ENCODE results near the gene GLRA2. TPM values are rescaled to one million over a fixed set of nuclear protein-coding genes. Genes with fewer than 3 reads are reported as not detected.
A peak's percentile ranks its signal among the peaks of the same experiment; 100 is the strongest.

Gene GLRA2
- total RNA-seq, 1 experiment from 2014 or later: not detected

DNA sequence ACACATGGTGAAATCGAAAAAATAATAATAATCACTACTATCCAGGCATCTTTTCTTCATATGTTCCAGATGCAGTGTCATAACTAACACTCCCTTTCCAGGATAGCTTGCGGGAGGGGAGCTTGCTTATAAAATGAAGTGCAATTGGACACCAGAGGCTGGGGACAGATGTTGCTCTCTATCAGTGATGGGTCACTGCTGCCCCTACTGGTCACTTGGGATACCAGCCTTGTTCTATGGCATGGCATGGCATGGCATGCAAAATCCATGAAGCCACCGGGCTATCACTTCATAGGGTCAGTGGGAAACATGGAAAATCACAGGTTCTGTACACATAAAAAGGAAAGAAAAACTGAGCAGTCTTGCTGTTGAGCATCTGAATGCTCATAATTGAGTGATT lies 168.1 kb downstream of the GLRA2 start:
- no peak overlapping the region for H3K27ac ChIP-seq
- H3K4me3 ChIP-seq: no peak overlapping the region
- no peaks in the 10 kb centered on the region for H3K4me1 ChIP-seq (replicated peaks)
- no peaks in the 10 kb centered on the region for H3K27me3 ChIP-seq (replicated peaks)
- H3K36me3 ChIP-seq: no peaks in the 10 kb centered on the region
- peak in 1 of 2 experiments; percentile 37 for DNase-seq (ENCODE audit: low read depth in 1 of 2, low spot score in 2 of 2)
- no peaks in the 10 kb centered on the region for H3K9me3 ChIP-seq (replicated peaks)

DNA sequence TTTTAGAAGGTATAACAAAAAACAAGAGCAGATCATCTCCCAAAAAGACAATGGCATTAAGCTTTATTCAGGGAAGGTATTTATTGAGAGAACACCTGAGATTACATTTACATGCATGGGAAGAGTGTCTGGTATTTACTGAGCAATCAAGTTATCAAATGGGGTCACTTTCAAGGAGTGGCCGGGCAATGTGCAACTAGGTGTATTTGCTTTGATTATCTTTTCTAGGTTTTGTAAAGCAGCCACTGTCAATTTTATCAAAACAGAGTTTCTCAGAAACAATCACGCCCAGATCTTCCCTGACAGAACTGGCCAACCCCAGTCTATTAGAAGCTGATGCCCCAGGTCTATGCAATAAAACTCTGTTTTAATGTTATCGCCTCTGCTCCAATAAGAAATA lies 169.5 kb downstream of the GLRA2 start:
- DNase-seq (ENCODE audit: low read depth in 1 of 2, low spot score in 2 of 2): no peak
- Histone ChIP-seq H3K4me1 (replicated peaks) (no peaks in the 10 kb centered on the region), H3K27ac (no peak overlapping the region), H3K4me3 (no peak overlapping the region), H3K36me3 (no peaks in the 10 kb centered on the region), H3K9me3 (replicated peaks) (no peaks in the 10 kb centered on the region), H3K27me3 (replicated peaks) (no peaks in the 10 kb centered on the region)

DNA sequence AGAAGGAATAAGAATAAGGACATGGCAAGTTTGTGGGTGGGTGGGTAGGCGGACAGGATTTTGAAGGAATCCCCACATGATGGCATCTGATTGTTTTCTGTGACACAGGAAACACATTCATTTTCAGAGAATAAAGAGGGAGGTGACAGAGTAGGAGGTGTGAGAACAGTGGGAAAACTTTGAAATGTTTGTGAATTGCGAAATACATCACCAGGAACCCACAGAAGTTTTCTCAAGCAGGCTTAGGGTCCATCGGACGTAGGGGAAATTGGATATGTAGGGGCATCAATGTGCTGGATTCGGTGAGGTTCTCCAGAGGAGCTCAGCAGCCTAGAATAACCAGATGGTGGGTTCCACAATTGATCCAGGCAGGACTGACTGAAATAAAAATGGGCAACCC lies 171.6 kb downstream of the GLRA2 start:
- Histone ChIP-seq H3K4me1 (replicated peaks) (no peaks in the 10 kb centered on the region), H3K9me3 (replicated peaks) (no peaks in the 10 kb centered on the region), H3K27ac (no peak overlapping the region), H3K4me3 (no peak overlapping the region), H3K27me3 (replicated peaks) (no peaks in the 10 kb centered on the region), H3K36me3 (no peaks in the 10 kb centered on the region)
- no peak for DNase-seq (ENCODE audit: low read depth in 1 of 2, low spot score in 2 of 2)

DNA sequence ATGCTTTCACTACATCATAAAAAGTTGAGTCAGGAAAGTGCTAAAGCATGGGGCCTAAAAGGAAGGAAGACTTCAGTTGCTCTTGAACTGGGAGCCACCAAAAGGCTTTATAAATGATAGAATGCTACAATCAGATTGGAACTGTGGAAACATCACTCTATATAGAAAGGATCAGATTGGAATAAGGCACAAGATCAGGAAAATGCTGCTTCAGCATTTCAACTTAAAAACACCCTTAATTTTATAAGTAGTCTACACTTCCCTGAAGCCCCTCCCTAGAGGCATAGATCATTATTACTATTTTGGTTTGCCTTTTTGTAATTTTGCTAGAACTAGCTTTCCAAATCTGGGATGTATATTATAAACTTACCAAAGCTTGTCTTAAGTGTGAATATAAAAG lies 172.8 kb downstream of the GLRA2 start:
- no peaks in the 10 kb centered on the region for H3K4me1 ChIP-seq (replicated peaks)
- no peak overlapping the region for H3K27ac ChIP-seq
- no peaks in the 10 kb centered on the region for H3K9me3 ChIP-seq (replicated peaks)

DNA sequence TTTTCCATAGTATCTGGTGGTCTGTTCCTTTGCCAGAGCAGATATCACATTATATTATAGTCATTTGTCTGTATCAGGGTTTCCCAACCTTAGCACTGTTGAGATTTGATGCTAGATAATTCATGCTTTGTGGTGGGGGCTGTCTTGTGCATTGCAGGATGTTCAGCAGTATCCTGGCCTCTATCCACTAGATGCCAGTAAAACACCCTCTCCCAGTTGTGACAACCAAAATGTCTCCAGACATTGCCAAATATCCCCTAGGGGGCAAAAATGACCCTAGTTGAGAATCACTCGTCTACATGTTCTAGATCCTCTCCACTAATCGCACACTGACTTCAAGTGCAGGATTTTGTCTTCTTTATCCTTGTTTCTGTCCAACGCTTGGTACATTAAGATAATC lies 182.8 kb downstream of the GLRA2 start:
- H3K4me3 ChIP-seq: no peak overlapping the region
- DNase-seq (ENCODE audit: low read depth in 1 of 2, low spot score in 2 of 2): no peak
- no peaks in the 10 kb centered on the region for H3K36me3 ChIP-seq
- H3K9me3 ChIP-seq (replicated peaks): no peaks in the 10 kb centered on the region
- H3K27ac ChIP-seq: no peak overlapping the region
- H3K4me1 ChIP-seq (replicated peaks): no peaks in the 10 kb centered on the region
- H3K27me3 ChIP-seq (replicated peaks): no peaks in the 10 kb centered on the region

More for the DNA sequence above, 172.8 kb downstream of the GLRA2 start:
- no peaks in the 10 kb centered on the region for H3K36me3 ChIP-seq
- no peaks in the 10 kb centered on the region for H3K27me3 ChIP-seq (replicated peaks)
- H3K4me3 ChIP-seq: no peak overlapping the region
- DNase-seq (ENCODE audit: low read depth in 1 of 2, low spot score in 2 of 2): no peak

DNA sequence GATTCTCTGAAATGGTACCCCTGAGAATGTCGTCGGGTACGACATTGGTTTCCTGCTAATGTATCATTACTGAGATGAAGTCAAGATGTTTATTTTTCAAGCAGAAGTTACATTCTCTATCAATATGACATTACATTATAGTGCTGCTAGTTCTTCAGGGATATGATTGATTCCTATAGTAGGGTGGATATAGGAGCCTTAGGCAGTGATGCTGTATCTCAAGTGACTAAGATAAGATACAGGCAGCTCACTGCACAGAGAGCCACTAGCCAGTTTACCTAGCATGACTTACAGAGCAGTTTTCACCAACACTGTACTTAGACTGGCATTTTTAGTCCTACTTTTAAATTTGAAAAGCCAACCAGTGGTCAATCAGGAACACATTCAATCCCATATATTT lies 188.6 kb downstream of the GLRA2 start:
- DNase-seq (ENCODE audit: low read depth in 1 of 2, low spot score in 2 of 2): no peak
- no peaks in the 10 kb centered on the region for H3K27me3 ChIP-seq (replicated peaks)
- no peaks in the 10 kb centered on the region for H3K36me3 ChIP-seq
- H3K27ac ChIP-seq: no peak overlapping the region
- no peak overlapping the region for H3K4me3 ChIP-seq
- H3K4me1 ChIP-seq (replicated peaks): no peaks in the 10 kb centered on the region
- no peaks in the 10 kb centered on the region for H3K9me3 ChIP-seq (replicated peaks)

DNA sequence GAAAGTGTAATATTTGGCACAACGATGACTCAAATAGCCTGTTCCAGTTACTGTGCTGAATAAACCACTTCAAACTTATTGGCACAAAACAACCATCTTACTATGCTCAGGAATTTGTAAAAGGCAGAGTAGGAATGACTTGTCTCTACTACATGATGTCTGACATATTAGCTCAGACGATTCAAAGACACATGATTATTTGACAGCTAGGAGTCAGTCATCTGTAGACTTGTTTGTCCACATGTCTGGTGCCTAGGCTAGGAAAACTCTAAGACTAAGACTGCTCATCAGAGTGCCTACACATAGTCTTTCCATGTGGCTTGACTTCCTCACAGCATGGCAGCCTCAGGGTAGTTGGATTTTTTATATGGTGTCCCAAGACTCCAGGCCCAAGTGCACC lies 189.1 kb downstream of the GLRA2 start:
- no peaks in the 10 kb centered on the region for H3K4me1 ChIP-seq (replicated peaks)
- no peak for DNase-seq (ENCODE audit: low read depth in 1 of 2, low spot score in 2 of 2)
- H3K36me3 ChIP-seq: no peaks in the 10 kb centered on the region
- H3K27me3 ChIP-seq (replicated peaks): no peaks in the 10 kb centered on the region
- H3K4me3 ChIP-seq: no peak overlapping the region
- H3K9me3 ChIP-seq (replicated peaks): no peaks in the 10 kb centered on the region
- no peak overlapping the region for H3K27ac ChIP-seq

DNA sequence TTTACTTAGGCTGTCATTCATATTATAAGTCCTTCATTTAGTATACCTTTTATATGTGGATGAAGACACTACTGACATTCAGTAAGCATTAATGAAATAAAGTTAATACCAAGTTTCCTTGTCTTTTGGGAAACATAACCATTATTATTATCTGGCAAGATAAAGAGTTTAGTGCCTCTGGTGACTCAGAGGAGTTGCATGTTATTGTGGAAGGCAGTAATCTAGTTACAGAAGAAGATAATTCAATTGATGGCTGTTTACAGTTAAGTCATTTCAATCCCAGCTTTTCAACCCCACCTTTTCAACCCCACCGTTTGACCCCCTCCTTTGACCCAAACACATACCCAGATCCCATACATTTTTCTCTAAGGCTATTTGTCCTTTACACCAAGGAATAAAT lies 199.7 kb downstream of the GLRA2 start:
- no peaks in the 10 kb centered on the region for H3K4me1 ChIP-seq (replicated peaks)
- H3K9me3 ChIP-seq (replicated peaks): no peaks in the 10 kb centered on the region
- no peaks in the 10 kb centered on the region for H3K36me3 ChIP-seq
- no peak for DNase-seq (ENCODE audit: low read depth in 1 of 2, low spot score in 2 of 2)
- H3K4me3 ChIP-seq: no peak overlapping the region
- no peak overlapping the region for H3K27ac ChIP-seq
- no peaks in the 10 kb centered on the region for H3K27me3 ChIP-seq (replicated peaks)

DNA sequence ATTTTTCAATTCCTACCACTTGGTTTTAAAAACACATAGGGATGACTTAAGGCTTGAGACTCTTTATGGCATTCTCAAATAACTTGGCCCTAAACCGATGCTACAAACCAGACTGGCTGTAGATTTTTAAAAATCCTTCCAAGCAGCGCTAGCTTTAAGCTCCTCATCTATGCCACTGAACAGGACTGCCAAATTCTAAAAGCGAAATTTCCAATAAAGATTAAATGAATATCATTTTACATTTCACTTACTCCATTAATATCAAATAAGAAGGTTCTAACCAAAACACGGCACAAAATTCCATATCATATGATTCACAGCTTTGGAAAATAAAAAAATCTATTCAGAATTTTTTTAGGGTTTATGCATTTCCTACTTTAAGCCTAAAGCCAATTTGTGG lies 209.3 kb downstream of the GLRA2 start:
- H3K27me3 ChIP-seq (replicated peaks): no peaks in the 10 kb centered on the region
- no peaks in the 10 kb centered on the region for H3K9me3 ChIP-seq (replicated peaks)
- DNase-seq (ENCODE audit: low read depth in 1 of 2, low spot score in 2 of 2): no peak
- no peaks in the 10 kb centered on the region for H3K4me1 ChIP-seq (replicated peaks)
- H3K36me3 ChIP-seq: no peaks in the 10 kb centered on the region
- no peak overlapping the region for H3K4me3 ChIP-seq
- H3K27ac ChIP-seq: no peak overlapping the region

DNA sequence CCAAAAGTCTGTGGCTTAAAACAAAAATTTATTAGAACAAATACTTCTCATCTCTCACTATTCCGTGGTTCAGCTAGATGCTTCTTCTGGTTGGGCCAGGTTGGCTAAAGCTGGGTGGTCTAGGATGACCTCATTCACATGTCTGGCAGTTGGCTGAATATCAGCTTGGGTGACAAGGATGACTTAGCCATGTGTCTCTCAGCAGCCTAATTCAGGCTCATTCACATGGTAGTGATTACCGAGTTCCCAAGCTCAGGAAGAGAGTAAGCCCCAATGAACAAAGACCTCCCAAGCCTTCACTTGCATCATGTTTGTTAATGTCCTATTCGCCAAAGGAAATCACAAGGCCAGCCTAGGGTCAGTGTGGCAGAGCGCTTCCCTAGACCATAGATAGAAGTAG lies 224.1 kb downstream of the GLRA2 start:
- H3K4me3 ChIP-seq: no peak overlapping the region
- peaks cover 15% of the 10 kb centered on the region for H3K4me1 ChIP-seq (replicated peaks)
- H3K27ac ChIP-seq: peak overlapping the region; percentile 54
- H3K9me3 ChIP-seq (replicated peaks): no peaks in the 10 kb centered on the region
- H3K27me3 ChIP-seq (replicated peaks): no peaks in the 10 kb centered on the region
- peak; percentile 59 to 61 for DNase-seq (ENCODE audit: low read depth in 1 of 2, low spot score in 2 of 2)
- H3K36me3 ChIP-seq: no peaks in the 10 kb centered on the region

DNA sequence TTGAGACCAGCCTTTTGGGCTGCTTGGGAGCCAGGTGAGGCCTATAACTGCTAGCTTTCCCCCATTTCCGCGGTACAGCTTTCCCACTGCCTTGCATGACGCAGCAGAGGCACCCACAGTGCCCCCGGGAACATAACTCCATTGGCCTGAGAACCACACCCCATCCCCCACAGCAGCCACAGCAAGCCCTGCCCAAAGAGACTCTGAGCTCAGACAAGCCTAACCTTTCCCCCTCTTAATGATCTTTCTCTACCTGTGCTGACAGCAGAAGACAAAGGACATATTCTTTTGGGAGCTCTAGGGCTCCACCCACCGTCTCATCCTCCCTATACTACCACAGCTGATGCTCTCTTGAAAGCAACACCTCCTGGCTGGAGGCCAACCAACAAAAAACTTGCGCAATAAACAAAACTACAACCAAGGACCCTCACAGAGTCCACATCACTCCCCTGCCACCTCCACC lies 228.7 kb downstream of the GLRA2 start:
- Histone ChIP-seq H3K27me3 (replicated peaks) (no peaks in the 10 kb centered on the region), H3K36me3 (no peaks in the 10 kb centered on the region), H3K4me1 (replicated peaks) (peaks cover 12% of the 10 kb centered on the region), H3K27ac (no peak overlapping the region), H3K9me3 (replicated peaks) (no peaks in the 10 kb centered on the region), H3K4me3 (no peak overlapping the region)
- DNase-seq (ENCODE audit: low read depth in 1 of 2, low spot score in 2 of 2): no peak

DNA sequence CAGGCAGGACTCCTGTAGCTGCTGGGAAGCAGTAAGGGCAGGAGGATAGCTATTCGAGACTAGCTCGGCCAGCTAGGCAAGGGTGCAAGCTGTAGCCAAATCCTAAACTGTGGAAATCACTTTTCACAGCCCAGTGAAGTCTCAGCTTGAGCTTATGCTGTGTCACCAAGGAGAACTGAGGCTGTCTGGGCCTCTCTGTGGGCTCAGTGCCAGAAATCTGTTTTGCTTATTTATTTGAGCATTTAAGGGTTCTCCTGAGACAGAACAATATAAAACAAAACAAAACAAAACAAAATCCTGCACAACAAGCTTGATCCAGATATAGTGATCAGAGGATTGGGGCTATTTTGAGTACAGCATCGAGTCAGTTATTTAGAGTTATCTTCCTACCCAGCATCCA lies 246.1 kb downstream of the GLRA2 start:
- Histone ChIP-seq H3K4me3 (no peak overlapping the region), H3K9me3 (replicated peaks) (no peaks in the 10 kb centered on the region), H3K27me3 (replicated peaks) (no peaks in the 10 kb centered on the region), H3K36me3 (no peaks in the 10 kb centered on the region), H3K4me1 (replicated peaks) (no peaks in the 10 kb centered on the region), H3K27ac (no peak overlapping the region)
- DNase-seq (ENCODE audit: low read depth in 1 of 2, low spot score in 2 of 2): peak in 1 of 2 experiments; percentile 1

DNA sequence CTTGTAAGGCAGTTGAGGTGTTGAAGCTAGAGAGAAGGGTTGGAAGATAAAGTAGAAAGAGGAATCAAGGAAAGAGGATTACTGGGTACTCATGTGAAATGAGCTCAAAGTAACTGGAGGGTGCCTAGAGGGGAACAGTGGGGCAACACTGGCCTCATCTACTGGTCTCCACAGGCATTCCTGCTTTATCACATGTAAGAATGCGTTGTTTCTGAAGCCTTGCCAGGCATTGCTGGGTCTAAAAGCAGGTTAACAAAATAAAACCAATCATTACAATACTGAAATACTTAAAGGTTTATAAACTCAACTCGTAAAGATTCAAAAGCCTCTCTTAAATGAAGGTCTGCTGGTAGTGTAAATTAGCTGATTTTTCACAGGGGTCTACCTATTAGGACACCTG lies 247.6 kb downstream of the GLRA2 start:
- DNase-seq (ENCODE audit: low read depth in 1 of 2, low spot score in 2 of 2): no peak
- Histone ChIP-seq H3K27me3 (replicated peaks) (no peaks in the 10 kb centered on the region), H3K4me3 (no peak overlapping the region), H3K36me3 (no peaks in the 10 kb centered on the region), H3K4me1 (replicated peaks) (no peaks in the 10 kb centered on the region), H3K27ac (no peak overlapping the region), H3K9me3 (replicated peaks) (no peaks in the 10 kb centered on the region)

DNA sequence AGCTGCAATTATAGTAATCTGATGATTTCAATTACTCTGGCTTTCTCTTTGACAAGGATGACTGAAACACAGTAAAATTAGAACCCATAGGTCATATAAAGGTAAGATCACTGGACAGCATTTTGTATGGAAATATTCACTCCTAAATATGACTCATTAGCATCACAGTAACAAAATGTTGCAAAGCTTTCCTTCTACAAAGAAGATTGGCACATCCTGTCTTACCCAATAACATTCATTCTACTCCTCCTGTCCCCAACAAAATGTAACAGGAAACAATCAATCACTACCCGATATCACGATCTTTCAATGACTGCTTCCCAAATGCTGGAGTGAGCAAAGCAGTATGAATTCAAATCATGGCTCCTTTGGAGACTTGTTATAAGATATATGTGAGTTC lies 248.2 kb downstream of the GLRA2 start:
- H3K36me3 ChIP-seq: no peaks in the 10 kb centered on the region
- H3K4me1 ChIP-seq (replicated peaks): no peaks in the 10 kb centered on the region
- DNase-seq (ENCODE audit: low read depth in 1 of 2, low spot score in 2 of 2): no peak
- H3K27ac ChIP-seq: no peak overlapping the region
- no peaks in the 10 kb centered on the region for H3K9me3 ChIP-seq (replicated peaks)
- no peaks in the 10 kb centered on the region for H3K27me3 ChIP-seq (replicated peaks)
- no peak overlapping the region for H3K4me3 ChIP-seq

DNA sequence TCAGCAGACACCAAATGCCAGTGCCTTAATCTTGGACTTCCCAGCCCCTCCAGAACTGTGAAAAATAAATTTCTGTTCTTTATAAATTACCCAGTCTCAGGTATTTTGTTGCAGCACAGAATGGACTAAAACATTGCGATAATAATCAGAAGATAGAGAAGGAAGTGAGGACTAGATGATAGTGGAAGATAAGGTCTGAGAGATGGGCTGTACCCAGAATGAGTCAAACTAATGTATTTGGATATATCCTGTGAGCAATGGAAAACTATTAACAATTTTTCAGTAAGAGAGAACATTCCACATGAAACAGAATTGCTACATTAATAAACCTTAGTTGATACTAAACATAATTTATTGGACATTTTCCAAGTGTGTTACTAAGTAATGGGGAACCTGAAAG lies 250.2 kb downstream of the GLRA2 start:
- DNase-seq (ENCODE audit: low read depth in 1 of 2, low spot score in 2 of 2): no peak
- Histone ChIP-seq H3K4me1 (replicated peaks) (no peaks in the 10 kb centered on the region), H3K27me3 (replicated peaks) (no peaks in the 10 kb centered on the region), H3K9me3 (replicated peaks) (no peaks in the 10 kb centered on the region), H3K4me3 (no peak overlapping the region), H3K27ac (no peak overlapping the region), H3K36me3 (no peaks in the 10 kb centered on the region)
